ENCODE measurements around the gene C16orf92. TPM values are rescaled to one million over a fixed set of nuclear protein-coding genes. Genes with fewer than 3 reads are reported as not detected.
A peak's percentile ranks its signal among the peaks of the same experiment; 100 is the strongest.

C16orf92 gene
- total RNA-seq, 4 donors from 2014 or later, result not detected

GRCh38 chr16:30060836-30061554 is 38.0 kb downstream of the C16orf92 start:
- DNase-seq, result peak; percentile 53 to 68
- no peak for TF ChIP-seq CTCF (IDR thresholded peaks at IDR 0.05)
- TF ChIP-seq POLR2A (IDR thresholded peaks at IDR 0.05), result no peak
- Histone ChIP-seq H3K4me1 (peaks cover 7 to 23% of the 10 kb centered on the region in 2 donors), H3K27ac (no peak overlapping the region), H3K9me3 (no peaks in the 10 kb centered on the region), H3K36me3 (no peaks in the 10 kb centered on the region), H3K4me3 (replicated peaks in 1 of 3) (no peak overlapping the region), H3K27me3 (no peaks in the 10 kb centered on the region)
- WGBS, 2 donors, result 44 to 54% methylated on average over 2 of the region's 2 CpGs
- intact Hi-C loops (cut with DNase I), result no loop called here

- Histone ChIP-seq H3K27me3 (no peaks in the 10 kb centered on the region), H3K9me3 (no peaks in the 10 kb centered on the region), H3K36me3 (peaks cover 10 to 14% of the 10 kb centered on the region in 2 donors), H3K27ac (peak overlapping the region; percentile 97 to 99 (median 98)), H3K4me3 (replicated peaks in 1 of 3) (peak overlapping the region in 1 of 3 donors; percentile 95), H3K4me1 (peaks cover 18 to 31% of the 10 kb centered on the region in 2 donors)
- WGBS, 2 donors, result 56 to 61% methylated on average over 10 to 11 of the region's 12 CpGs
- no peak for TF ChIP-seq POLR2A (IDR thresholded peaks at IDR 0.05)
- no peak for TF ChIP-seq CTCF (IDR thresholded peaks at IDR 0.05)
- DNase-seq, result no peak
- intact Hi-C loops (cut with DNase I), result no loop called here
Measured at GRCh38 chr16:30063278-30063892, 40.4 kb downstream of the C16orf92 start.

- peak; percentile 90 to 94 for DNase-seq
- WGBS, 2 donors, result 0 to 3% methylated on average over 19 to 20 of the region's 27 CpGs
- Histone ChIP-seq H3K27me3 (no peaks in the 10 kb centered on the region), H3K9me3 (no peaks in the 10 kb centered on the region), H3K4me1 (peaks cover 18 to 35% of the 10 kb centered on the region in 2 donors), H3K4me3 (replicated peaks in 1 of 3) (peak overlapping the region; percentile 42 to 95 (median 69)), H3K27ac (peak overlapping the region; percentile 97 to 99 (median 98)), H3K36me3 (peaks cover 18 to 22% of the 10 kb centered on the region in 2 donors)
- intact Hi-C loops (cut with DNase I), result no loop called here
- TF ChIP-seq CTCF (IDR thresholded peaks at IDR 0.05) (peak in 4 of 6 experiments; percentile 14 to 48 (median 30)), POLR2A (IDR thresholded peaks at IDR 0.05) (peak in 1 of 2 donors; percentile 85)
Measured at GRCh38 chr16:30063893-30064728, 41.1 kb downstream of the C16orf92 start.

- TF ChIP-seq POLR2A (IDR thresholded peaks at IDR 0.05) (no peak), CTCF (IDR thresholded peaks at IDR 0.05) (no peak)
- H3K9me3 ChIP-seq, result no peaks in the 10 kb centered on the region
- peak overlapping the region; percentile 97 to 99 (median 98) for H3K27ac ChIP-seq
- H3K4me3 ChIP-seq (replicated peaks in 1 of 3), result peak overlapping the region; percentile 42 to 95 (median 69)
- H3K4me1 ChIP-seq, result peaks cover 20 to 40% of the 10 kb centered on the region in 2 donors
- DNase-seq, result no peak
- no peaks in the 10 kb centered on the region for H3K27me3 ChIP-seq
- H3K36me3 ChIP-seq, result peaks cover 24 to 28% of the 10 kb centered on the region in 2 donors
- intact Hi-C loops (cut with DNase I), result no loop called here
- WGBS, 2 donors, result 0 to 3% methylated on average over 1 to 17 of the region's 25 CpGs
Measured at GRCh38 chr16:30064729-30065101, 41.7 kb downstream of the C16orf92 start.
